Measurements from ENCODE around the gene PNPLA3.

DNA sequence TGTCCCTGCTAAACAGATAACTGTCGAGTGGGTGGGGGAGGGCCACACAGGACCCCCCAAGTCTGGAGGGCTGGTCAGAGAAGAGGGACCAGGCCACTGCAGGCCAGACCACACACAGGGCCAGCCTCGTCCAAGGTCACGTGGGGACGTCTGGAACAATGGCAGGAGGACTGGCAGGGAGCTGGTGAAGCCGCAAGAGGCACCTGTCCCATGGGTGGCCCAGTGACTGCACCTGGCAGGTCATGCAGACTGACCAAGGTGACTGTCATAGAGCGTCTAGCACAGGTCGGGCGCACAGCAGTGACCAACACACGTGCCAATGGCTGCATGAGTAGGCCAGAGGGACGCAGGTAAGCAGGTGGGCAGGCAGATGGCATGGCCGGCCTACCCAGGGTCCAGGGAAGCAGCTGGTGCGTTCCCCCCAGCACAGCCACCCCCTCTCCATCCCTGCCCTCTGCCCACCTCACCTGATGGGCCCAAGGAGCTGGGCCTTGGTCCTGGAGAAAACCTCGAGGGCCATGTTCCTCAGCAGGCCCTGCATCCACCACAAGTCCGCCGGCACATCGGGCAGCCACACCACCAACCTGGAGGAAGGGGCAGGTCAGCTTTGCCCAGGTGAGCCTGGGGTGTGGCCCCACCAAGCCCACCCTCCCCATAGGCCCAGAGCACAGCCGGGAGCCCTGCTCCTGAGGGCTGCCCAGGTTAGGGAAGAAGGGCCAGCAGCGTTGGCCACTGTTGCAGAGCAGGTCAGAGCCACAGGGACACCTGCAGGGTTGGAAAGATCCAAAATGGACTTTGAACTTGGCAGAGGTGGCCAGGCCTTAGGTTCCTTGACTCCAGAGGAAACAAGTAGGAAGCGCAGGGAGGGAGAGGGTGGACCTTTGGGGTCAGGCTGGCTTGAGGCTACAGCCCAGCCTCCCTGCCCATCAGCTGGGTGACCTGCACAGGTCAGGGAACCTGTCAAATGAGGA lies 42.2 kb upstream of the PNPLA3 start:
- no peak for TF ChIP-seq POLR2AphosphoS5 (IDR thresholded peaks at IDR 0.05; ENCODE audit: low read depth, low read length)
- TF ChIP-seq CTCF (IDR thresholded peaks at IDR 0.05), result no peak
- TF ChIP-seq, protein P1, sequence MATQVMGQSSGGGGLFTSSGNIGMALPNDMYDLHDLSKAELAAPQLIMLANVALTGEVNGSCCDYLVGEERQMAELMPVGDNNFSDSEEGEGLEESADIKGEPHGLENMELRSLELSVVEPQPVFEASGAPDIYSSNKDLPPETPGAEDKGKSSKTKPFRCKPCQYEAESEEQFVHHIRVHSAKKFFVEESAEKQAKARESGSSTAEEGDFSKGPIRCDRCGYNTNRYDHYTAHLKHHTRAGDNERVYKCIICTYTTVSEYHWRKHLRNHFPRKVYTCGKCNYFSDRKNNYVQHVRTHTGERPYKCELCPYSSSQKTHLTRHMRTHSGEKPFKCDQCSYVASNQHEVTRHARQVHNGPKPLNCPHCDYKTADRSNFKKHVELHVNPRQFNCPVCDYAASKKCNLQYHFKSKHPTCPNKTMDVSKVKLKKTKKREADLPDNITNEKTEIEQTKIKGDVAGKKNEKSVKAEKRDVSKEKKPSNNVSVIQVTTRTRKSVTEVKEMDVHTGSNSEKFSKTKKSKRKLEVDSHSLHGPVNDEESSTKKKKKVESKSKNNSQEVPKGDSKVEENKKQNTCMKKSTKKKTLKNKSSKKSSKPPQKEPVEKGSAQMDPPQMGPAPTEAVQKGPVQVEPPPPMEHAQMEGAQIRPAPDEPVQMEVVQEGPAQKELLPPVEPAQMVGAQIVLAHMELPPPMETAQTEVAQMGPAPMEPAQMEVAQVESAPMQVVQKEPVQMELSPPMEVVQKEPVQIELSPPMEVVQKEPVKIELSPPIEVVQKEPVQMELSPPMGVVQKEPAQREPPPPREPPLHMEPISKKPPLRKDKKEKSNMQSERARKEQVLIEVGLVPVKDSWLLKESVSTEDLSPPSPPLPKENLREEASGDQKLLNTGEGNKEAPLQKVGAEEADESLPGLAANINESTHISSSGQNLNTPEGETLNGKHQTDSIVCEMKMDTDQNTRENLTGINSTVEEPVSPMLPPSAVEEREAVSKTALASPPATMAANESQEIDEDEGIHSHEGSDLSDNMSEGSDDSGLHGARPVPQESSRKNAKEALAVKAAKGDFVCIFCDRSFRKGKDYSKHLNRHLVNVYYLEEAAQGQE (IDR thresholded peaks at IDR 0.05; ENCODE audit: insufficient read depth in 1 of 2, low read depth in 2 of 2, low read length in 1 of 2), result no peak

Data from Panc1 (cell line).